ENCODE measurements around the gene C1QL2.
A peak's percentile ranks its signal among the peaks of the same experiment; 100 is the strongest.

C1QL2 gene

DNA sequence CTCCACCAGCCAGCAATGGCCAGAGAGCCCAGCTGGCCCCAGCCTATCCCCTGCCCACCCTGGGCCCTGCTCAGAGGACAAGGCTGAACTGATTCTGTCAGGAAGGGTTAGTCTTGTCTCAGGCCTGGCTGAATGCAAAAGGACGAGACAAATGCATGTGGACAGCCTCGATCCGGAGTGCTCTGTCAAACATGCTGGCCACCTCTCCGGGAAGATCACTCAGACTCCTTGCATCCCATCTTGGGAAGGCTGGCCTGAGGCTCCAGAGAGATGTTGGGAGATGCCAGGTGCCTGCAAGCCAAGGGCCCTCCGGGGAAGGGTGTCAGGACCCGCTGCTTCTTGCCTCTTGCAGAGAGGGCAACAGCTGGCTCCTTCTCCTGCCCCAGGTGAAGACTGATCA lies 20.2 kb upstream of the C1QL2 start:
- no peak for DNase-seq

GRCh38 chr2:119177838-119178190 lies 19.3 kb upstream of the C1QL2 start:
- DNase-seq: no peak

- DNase-seq: no peak
Measured at GRCh38 chr2:119177171-119177837, 18.8 kb upstream of the C1QL2 start.

DNA sequence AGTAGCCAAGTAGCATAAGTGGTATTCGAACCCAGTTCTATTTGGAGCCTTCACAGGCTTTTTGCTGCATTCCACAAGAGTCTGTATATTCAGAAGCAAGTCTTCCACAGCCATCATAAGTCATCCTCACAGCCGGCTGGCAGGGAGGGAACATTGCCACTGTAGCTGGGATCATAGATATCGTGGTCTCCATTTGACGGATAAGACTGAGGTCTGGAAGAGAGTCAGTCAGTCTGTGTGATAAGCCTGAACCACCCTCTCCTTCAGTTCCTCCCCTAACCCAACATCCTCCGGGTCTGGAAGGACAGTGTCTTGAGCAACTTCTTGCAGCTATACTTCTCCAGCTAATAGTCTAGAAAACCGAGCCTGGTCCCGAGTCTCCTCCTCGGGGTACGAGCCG lies 17.0 kb upstream of the C1QL2 start:
- no peak for DNase-seq

DNA sequence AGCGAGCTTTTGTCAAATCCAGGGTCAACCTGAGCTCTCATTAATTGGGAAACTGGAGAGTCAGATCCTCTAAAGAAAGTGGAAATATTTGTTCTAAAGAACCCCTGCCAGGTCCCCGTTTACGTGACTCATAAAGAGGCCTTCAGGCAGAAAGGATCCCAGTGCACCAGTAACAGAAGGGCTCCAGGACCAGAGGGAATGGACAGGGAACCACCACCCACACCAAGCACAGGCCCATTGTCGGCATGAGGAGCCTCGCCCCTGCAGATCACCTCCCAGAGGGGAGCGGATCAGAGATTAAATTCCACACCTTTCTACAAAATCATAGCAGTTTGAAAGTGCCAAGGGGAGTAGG lies 16.4 kb upstream of the C1QL2 start:
- no peak for DNase-seq

- peak; percentile 82 for DNase-seq
Measured at GRCh38 chr2:119174216-119174992, 15.9 kb upstream of the C1QL2 start.

- DNase-seq: no peak
Measured at GRCh38 chr2:119173556-119174060, 15.1 kb upstream of the C1QL2 start.

- no peak for DNase-seq
Measured at GRCh38 chr2:119170504-119170903, 12.0 kb upstream of the C1QL2 start.

- DNase-seq: no peak
Measured at GRCh38 chr2:119169717-119170116, 11.2 kb upstream of the C1QL2 start.

DNA sequence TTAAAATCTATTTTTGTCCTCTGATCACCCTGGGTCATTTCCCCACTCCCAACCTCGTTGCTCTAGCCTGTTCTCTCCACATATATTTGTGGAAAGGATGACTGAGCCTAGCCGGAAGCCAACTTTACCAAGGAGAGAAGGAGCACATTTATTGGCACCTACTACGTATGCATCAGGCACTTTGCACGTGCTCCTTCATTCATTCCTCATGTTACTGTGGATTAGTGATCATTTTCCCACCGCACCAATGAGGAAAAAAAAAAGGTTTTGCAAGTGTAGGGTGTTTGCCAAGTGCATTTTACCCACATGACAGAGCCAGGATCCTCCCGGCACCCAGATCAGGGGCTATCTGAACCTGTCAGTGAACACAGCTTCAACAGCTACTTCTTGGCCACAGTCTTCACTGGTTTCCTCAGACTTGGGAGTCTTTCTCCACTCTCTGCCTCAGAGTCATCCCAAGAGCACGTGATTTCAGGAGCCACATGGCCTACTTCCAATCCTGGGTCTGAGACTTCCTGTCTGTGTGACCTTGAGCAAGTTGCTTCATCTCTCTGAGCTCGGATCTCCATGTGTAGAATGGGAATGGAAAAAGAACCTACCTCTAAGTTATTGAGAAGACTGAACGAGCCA lies 1.9 kb upstream of the C1QL2 start:
- no peak for DNase-seq

DNA sequence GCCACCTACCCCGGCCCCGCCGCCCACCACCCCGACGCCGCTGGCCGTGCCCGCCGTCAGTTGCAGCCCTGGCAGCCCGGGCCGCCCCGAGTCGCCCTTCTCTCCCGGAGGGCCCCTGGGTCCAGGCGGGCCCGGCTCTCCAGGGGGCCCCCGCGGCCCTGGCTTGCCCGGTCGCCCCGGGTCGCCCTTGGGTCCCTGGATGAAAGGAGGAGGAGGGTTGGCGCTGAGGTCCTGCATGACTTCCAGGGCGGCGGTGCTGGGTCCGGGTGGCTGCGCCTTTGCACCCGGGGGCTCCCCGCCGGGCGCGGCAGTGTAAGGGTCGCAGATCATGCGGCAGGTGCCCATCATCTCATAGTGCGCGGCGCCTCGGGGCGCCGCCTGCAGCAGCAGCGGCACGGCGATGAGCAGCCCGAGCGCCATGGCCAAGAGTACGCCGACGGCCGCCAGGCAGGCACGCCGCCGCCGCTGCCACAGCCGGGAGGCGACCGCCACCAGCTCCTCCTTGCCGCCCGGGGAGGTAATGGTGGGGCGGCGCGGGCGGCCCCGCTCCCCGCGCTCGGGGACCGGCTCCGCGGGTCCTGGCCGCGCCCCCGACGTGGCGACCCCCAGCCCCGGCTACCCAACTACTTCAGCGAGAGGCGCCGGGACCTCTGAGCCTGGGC lies 570 bp downstream of the C1QL2 start:
- no peak for DNase-seq

GRCh38 chr2:119156891-119157773 lies 1.4 kb downstream of the C1QL2 start:
- DNase-seq: no peak

- no peak for DNase-seq
Measured at GRCh38 chr2:119156105-119156890, 2.3 kb downstream of the C1QL2 start.

- DNase-seq: no peak
Measured at GRCh38 chr2:119155633-119156032, 2.9 kb downstream of the C1QL2 start.

- no peak for DNase-seq
Measured at GRCh38 chr2:119154076-119154475, 4.5 kb downstream of the C1QL2 start.

- DNase-seq: no peak
Measured at GRCh38 chr2:119149611-119150010, 8.9 kb downstream of the C1QL2 start.

DNA sequence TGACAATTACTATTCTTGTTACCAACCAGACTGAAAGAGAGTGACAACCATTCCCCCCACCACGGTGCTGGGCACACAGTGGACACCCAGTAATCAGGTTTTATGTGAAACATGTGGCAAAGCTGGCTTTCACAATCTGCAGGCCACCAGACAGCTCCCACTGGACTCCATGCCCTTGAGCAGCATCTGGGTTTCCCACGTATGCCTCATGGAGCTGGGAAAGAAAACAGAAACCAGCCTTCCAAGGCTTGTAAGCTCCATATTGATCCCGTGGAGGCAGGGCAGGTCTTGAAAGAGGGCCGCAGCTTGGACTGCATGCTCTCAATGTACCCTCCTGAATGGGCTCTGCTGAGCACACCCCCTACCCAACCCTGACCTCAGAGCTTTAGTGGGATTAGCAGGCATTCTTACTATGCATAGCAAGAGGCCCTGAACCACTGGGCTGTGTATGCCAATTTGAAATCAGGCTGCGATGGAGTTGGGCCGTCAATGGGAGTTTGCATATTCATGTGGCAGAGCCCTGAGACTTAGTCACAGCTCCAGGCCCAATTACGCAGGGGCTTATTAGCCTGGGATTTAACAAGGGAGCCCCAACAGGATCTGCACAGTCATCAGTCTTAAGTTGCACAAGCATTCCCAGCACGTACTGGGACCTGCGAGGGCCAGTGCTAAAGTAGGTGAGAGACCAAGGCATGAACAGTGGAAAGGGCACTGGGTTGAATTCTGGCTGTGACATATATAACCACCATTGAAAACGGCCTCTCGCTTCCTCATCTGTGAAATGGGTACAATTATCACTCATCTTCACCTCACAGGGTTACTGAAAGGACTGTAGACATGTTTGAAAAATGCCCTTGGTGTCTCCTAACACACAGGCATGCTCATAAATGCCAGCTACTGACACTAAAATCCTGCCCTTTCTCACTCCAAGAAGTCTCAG lies 10.5 kb downstream of the C1QL2 start:
- DNase-seq: no peak

DNA sequence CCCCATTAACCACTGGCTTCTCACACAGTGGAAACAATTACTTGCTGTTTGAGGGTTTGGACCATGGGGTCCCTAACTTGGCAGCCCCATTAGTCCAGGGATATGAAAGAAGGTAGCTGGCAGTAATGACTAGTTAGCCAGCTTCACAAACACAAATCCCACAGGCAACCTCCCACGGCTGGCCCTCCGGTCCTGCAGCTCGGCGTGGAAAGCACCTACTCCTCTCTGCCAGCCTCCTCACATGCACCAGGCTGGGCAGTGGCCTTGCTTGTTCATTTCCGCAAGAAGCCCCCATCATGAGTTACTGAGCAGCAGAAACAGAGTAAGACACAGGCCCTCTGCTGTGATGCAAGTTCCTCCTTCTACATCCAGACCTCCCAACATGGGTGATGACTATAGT lies 13.7 kb downstream of the C1QL2 start:
- DNase-seq: no peak

GRCh38 chr2:119142824-119143223 lies 15.7 kb downstream of the C1QL2 start:
- no peak for DNase-seq

- no peak for DNase-seq
Measured at GRCh38 chr2:119137502-119137901, 21.0 kb downstream of the C1QL2 start.

DNA sequence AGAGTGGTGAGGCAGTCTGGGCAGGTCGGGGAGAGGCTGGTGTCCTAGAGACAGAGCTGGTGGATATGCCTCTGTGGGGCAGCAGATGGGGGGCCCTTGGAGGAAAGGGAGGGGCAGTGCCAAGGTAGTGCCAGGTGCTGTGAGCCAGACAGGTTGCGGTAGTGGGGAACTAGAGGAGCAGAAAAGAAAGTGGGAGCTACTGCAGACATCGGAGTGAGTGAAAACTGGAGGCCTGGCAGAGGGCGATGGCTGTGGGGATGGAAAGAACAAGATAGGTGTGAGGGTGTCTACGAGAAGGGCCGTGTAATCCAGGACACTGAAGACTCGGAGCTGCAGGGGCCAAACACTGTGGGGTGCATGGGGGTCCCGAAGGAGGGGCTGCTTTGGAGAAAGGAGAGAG lies 21.7 kb downstream of the C1QL2 start:
- no peak for DNase-seq
